Measurements from ENCODE around the gene RASSF3.

Gene RASSF3

GRCh38 chr12:64691227-64691794 lies 81.0 kb downstream of the RASSF3 start:
- DNase-seq (ENCODE audit: low read depth in 2 of 2), result no peak

- no peak for DNase-seq (ENCODE audit: low read depth in 2 of 2)
Measured at GRCh38 chr12:64691795-64692583, 81.7 kb downstream of the RASSF3 start.

GRCh38 chr12:64694130-64695040 lies 84.1 kb downstream of the RASSF3 start:
- DNase-seq (ENCODE audit: low read depth in 2 of 2), result no peak

GRCh38 chr12:64695550-64695949 lies 85.3 kb downstream of the RASSF3 start:
- no peak for DNase-seq (ENCODE audit: low read depth in 2 of 2)

DNA sequence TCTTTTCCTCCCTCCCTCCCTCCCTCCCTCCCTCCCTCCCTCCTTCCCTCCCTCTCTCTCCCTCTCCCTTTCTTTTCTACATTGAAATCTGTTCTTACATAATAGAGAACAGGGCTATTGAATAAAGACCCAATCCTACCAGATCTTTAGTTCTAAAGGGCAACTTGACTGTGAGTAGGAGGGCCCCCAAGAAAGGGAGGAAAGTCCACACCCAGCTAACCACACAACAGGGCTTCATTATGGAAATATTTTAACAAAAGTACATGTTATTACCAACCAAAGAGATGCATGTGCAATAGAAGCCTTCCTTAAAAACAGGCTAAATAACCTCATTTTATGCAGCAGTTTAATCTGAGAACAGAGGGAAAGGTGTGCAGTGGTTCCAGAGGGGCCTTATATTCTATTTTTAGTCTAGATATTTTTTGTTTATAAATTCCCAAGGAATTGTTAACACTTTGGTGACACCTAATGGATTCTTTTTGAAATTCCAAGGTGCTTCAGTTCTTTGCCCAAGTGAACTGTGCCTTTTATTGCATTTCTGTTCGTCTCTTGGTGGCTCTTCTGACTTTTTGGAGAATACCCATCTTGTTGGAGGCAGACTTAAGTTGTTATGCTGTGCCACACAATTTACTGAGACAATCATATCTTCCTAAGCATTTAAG lies 85.9 kb downstream of the RASSF3 start:
- DNase-seq (ENCODE audit: low read depth in 2 of 2), result no peak

DNA sequence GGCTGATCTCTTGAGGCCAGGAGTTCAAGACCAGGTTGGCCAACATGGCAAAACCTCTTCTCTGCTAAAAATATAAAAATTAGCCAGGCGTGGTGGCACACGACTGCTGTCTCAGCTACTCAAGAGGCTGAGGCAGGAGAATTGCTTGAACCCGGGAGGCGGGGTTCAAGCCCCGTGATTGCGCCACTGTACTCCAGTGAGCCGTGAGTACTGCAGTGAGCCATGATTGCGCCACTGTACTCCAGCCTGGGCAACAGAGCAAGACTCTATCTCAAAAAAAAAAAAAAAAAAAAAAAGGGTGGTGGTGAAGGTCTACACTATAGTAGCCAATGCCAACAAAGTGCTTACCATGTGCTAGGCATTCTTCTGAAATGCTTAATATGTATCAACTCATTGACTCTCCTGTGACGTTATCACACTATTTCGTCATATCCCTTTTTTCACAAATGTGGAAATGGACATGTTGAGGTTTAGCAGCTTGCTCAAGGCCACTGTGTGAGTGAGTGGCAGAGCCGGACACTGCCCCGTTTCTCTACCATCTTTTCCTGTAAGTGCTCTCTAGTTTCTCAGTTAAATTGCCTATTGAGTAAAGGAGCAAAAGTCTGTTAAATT lies 89.3 kb downstream of the RASSF3 start:
- no peak for DNase-seq (ENCODE audit: low read depth in 2 of 2)

- no peak for DNase-seq (ENCODE audit: low read depth in 2 of 2)
Measured at GRCh38 chr12:64700532-64700931, 90.2 kb downstream of the RASSF3 start.

DNA sequence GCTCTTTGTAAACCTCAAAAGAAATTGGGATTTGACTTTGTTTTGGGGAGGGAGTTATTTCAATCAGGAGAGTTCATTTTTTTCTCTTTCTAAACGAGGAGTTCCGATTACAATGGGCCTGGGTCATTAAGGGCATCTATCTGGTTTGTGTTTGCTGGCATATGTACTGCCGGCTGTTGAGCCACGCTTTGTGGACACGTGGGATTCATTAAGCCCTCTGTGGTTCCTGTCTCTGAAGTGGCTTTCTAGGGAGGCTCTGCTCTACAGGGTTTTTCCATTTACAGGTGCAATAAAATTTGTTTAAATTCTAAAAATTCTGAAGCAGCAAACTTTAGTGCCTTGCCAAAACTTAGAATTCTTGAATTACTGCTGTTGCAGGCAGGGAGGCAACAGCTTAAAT lies 91.0 kb downstream of the RASSF3 start:
- no peak for DNase-seq (ENCODE audit: low read depth in 2 of 2)

GRCh38 chr12:64706306-64706705 lies 96.0 kb downstream of the RASSF3 start:
- DNase-seq (ENCODE audit: low read depth in 2 of 2), result no peak

DNA sequence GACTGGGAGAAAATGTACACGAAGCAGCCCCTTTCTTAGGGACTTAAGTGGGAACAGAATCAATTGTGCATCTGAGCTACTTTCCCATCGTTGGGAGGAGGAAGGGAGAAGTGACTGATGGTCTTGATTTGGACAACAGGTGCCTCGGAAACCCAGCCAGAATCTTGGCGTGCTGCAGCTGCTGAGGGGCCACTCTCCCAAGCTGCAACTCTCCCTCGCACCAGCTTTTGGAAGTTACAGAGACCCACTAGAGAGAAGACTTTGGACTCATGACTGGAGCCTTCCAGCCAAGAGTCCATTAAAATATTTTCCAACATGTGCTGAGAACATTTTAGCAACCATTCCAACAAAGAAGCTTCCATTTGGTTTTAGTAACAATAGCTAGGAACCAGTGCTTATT lies 96.6 kb downstream of the RASSF3 start:
- DNase-seq (ENCODE audit: low read depth in 2 of 2), result no peak

DNA sequence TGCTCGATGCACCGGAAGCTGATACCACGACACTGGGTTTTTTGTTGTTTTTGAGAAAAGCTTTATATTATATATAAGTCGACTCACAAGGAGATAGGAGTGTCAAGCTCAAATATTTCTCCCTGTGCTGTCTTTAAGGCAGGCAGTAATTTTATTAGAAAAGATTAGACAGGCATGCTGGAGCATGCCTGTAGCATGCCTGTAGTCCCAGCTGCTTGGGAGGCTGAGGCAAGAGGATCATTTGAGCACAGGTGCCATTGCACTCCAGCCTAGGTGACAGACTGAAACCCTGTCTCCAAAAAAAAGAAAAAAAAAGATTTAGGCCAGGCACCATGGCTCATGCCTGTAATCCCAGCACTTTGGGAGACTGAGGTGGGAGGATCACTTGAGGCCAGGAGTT lies 97.1 kb downstream of the RASSF3 start:
- no peak for DNase-seq (ENCODE audit: low read depth in 2 of 2)

- no peak for DNase-seq (ENCODE audit: low read depth in 2 of 2)
Measured at GRCh38 chr12:64707926-64708325, 97.6 kb downstream of the RASSF3 start.

DNA sequence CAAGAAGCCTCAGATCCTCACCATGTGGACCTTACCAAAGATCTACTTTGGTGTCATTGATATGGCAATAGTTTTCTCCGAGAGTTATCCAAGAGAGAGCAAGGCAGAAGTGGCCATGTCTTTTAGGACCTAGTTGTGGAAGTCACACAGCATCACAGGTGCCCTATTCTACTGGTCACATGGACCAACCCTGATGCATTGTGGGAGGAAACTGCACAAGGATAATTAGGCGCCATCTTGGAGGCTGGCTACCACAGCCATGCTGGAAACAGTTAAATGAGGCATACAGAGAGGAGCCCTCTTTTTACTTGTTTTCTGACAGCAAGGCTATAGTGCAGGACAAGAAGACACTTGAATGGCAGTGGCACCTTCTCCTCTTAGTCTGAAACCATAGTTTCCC lies 99.1 kb downstream of the RASSF3 start:
- no peak for DNase-seq (ENCODE audit: low read depth in 2 of 2)

- no peak for DNase-seq (ENCODE audit: low read depth in 2 of 2)
Measured at GRCh38 chr12:64713376-64713775, 103.1 kb downstream of the RASSF3 start.

DNA sequence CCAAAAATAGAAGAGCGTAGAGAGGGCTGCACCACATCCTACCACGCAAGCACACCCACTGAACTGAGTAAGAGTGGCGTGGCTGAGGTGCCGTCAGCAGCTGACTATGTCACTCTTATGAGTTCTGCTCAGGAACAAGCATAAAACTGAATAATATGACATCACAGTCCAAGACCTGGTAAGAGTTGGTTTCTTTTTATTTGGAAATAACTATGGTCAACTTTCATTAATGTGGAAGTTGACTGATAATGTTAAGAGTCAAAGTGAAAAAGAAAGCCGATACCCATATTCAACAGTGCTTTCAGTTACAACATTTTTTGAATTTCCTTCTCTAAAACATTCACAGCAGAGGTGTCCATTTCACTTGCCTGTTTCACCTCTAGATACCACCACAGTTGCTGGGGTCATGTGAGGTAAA lies 104.3 kb downstream of the RASSF3 start:
- no peak for DNase-seq (ENCODE audit: low read depth in 2 of 2)

DNA sequence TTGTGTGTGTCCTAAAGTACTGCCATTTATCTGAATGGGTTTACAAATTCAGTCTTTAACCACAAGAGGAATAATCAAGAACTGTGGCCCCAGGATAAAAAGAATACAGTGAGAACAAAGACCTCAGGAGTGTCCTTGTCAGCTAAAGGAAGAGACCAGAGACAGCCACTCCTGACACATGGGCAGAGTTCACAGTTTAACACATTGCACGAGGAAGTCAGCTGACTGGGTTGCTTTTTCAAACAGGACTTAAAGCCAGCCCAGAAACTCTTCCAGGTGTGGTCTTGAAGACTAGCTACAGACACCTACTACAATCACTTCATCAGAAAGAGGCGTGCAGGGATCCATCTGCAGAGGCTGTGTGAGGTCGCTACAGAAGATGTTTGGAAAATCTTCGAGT lies 106.1 kb downstream of the RASSF3 start:
- DNase-seq (ENCODE audit: low read depth in 2 of 2), result no peak

DNA sequence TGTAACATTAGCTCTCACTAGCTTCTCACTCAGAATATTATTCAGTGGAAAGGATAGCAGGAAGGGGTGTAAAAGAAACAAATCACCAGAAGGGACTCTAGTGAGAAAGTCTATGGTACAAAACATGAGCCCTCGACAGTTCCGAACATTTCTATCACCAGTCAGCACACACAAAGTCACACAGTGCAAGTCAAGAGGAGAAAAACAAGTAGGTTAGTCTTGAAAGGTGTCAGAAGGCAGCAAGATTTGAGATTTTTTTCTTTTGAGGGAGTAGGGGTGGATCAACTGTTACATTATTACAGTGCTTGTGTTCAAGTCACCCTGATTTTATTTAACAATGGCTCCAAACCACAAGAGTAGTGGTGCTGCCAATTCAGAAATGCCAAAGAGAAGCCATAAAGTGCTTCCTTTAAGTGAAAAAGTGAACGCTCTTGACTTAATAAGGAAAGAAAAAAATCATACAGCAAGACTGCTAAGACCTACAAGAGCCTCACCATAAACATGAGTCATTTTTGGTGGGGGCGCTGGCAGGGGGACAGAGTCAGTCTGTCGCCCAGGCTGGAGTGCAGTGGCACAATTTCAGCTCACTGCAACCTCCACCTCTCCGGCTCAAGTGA lies 106.7 kb downstream of the RASSF3 start:
- DNase-seq (ENCODE audit: low read depth in 2 of 2), result no peak

GRCh38 chr12:64718649-64719048 lies 108.4 kb downstream of the RASSF3 start:
- DNase-seq (ENCODE audit: low read depth in 2 of 2), result no peak

GRCh38 chr12:64720884-64721283 lies 110.6 kb downstream of the RASSF3 start:
- no peak for DNase-seq (ENCODE audit: low read depth in 2 of 2)

GRCh38 chr12:64722835-64723234 lies 112.5 kb downstream of the RASSF3 start:
- no peak for DNase-seq (ENCODE audit: low read depth in 2 of 2)

- no peak for DNase-seq (ENCODE audit: low read depth in 2 of 2)
Measured at GRCh38 chr12:64723630-64724029, 113.3 kb downstream of the RASSF3 start.
